Embryonic facial prominence (tissue), 1 donor: ENCODE data around the gene LMAN1L.

ENCODE experiments used
- DNase-seq: peaks from one replicate; pipeline ENCODE4 v3.0.0-alpha.2; 2016; ENCODE audit errors: extremely low spot score

The LMAN1L gene

DNA sequence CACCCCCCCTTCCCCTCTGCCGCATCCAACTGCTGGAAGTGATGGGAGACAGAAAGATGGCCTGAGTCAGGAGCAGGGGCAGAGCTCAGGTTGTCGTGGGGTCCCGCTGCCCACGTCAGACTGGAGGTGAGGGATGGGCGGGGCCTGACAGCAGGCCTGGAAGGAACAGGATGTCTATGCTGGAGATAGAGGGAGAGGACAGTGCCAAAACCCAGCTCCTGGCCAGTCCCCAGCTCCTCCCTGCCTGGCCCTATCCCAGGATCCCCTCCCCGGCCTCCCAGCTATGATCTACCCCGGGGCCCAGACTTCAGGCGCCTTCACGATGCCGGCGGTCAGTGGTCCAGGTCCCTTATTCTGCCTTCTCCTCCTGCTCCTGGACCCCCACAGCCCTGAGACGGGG is at the start of gene LMAN1L:
Gene LMAN1L, plus strand, starts transcription at position 303 of the 400 bp plus-strand sequence. Its CDS starts 20 bp downstream, at position 323.
- DNase-seq = no peak

DNA sequence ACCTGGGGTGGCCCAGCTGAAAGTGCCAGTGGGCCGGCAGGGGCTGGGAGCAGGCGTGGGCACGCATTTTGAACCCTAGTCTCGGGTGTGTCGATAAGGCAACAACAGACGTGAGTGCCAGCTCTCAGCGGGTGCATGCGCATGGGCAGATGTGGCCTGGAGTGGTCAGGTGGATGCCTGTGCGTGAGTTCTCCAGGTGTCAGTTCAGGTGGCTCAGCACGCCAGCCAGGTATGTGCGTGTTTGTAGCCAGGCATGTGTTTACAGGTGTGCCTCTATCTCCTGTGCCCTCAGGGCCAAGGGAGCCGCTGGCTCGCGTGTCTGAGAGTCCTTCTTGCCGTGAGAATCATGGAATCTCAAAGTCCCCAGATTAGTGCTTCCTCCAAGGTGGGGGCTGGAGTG is 49.2 kb upstream of the LMAN1L start:
- DNase-seq = no peak

DNA sequence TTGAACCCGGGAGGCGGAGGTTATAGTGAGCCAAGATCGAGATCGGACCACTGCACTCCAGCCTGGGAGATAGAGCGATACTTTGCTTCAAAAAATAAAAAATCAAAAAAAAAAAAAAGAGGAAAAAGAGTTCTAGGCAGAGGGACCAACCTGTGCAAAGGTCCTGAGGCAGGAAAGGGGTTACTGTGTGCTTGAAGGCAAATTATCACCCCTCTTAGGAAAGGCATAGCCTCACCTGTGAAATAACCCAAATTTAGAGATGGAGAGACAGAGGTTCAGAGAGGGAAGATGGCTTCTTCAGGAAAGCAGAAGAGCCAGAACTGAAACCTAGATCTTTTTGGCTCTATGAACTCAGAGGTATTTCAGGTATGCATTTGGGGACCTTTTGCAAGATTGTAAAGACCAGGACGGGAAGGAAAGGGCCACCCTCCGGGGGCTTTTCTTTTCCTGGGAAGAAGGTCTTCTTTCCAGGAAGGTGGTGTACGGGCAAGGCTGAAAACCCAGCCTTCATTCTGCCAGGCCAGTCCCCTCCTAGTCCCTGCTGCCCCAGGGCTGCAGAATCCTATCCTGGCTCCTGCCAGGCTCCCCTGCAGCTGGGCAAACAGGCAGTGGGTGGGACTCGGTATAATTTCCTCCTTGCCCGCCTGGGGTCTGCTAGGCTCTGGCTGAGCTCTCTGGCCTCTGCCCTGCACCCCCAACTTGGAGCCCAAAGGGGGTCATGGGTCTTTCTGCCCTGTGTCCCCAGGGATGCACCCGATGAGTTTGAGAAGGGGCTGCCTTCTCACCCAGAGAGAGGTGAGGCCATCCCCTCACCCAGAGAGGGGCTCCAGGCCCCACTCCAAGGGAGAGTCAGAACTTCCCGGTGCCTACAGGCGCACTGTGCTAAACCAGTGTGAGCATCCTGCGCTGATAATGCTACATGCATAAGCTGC is 45.2 kb upstream of the LMAN1L start:
- DNase-seq = no peak

DNA sequence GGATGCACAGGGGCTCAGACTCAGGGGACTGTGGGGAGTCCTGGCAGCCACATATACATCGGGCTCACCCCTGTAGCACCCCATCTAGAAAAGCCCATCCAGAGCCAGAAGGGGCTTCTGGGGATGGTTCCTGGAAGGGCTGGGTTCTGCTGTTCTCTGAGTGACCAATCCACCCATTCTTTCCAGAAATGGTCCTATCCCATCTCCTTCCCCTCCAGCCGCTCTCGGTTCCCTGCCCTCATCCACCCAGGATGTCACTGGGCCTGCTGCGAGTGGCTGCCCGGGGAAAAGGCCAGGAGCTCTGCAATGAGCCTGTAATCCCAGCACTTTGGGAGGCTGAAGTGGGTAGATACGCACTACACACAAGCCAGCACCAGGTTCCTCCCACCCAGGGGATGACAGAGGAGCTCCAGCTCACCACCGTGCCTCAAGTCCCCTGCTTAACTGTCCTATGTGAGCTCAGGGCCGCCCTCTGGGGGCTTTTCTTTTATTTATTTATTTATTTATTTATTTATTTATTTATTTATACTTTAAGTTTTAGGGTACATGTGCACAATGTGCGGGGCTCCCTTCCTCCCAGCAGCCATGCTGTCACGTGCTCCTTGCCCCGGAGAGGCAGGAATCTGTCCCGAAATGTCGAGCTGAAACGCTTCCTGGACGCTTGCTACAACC is 44.4 kb upstream of the LMAN1L start:
- DNase-seq = no peak

DNA sequence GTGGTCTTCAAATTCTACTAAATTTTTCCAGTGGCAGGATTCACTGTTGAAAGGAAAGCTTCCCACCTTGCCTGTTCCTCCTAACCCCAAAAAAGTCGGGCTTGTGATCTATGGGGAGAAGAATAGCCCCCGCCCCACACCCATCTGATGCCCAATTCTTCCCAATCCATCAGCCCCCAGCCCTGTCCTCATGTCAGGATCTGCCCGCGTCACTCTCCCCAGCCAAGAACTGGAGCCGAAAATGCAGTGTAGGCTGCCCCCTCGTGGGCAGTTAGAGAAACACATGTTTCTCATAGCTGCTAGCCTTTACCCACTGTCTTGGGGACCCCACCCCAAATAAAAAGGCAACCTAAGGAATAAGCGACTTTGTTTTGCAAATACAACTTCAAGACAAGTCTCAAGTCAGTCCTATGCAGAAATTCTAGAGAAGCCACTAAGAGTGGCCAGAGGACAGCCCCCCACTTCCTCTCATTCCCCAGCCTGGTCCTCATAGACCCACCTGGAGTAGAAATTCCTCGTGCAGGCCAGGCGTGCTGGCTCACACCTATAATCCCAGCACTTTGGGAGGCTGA is 43.8 kb upstream of the LMAN1L start:
- no peak for DNase-seq

DNA sequence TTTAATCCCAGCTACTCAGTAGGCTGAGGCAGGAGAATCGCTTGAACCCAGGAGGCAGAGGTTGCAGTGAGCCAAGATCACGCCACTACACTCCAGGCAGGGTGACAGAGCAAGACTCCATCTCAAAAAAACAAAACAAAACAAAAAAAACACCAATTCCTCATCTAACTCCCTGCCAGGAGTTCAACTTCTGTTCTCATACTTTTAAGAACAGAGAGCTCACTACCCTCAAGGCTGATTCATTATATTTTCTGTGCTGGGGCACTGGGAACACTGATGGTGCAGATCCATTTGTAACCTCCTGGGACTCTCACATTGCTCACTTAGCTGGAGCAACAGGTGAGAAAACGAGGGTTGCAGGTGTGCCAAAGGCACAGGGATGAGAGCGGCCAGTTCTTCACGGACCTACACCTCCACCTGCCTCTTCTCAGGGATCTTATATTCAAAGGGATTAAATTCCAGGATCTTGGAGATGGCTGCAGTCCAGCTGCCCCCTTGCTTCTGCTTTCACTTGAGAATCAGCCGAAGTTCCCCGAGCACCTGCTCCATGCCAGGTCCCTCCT is 43.1 kb upstream of the LMAN1L start:
- DNase-seq = no peak

DNA sequence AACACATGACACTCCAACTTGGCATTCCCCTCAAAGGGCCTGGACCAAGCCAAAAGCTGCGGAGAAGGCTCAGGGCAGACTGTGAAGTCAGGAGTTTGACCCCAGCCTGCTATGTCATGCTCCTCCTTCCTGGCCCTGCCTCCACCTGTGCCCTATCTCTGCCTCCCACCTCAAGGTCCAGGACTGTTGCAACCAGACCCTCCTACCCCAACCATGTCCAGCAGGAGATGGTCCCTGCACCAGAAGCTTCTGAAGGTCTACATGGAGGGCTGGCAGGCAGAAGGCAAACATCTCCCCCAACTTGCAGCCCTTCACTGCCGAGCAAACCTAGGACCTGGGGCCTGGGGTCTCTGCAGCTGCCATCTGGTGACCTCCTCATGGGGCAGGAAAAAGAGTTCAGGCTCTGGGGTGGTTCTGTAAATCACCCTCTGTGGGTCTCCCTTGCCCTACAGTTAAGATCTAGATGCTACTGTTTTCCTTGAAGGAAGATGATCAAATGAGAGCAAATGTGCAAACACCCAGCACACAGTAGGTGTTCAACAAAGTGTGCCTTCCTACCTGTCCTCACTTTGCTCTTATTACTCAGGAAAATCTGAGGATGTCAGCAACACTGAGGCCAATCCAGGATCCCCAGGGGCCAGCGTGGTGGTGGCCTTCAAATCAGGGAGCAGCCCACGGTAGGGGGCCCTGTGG is 42.3 kb upstream of the LMAN1L start:
- DNase-seq = no peak

DNA sequence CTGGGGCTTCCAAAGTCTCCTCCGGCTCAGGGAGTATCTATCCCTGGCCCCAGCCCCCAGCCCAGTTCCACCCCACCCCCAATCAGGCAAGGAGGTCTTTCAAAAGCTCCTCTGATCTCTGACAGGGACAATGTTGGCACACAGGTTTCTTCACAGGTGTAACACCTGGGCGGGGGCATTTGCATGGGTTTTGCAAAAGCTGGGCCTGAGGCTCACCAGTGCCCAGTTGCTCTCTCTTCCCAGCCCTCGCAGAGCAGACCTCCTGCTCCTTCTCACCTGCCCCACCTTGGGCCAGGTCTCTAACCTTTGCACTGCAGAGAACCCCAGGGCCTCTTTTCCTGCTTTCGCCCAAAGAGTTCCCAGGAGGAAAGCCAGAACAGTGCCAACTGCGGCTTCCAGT is 39.3 kb upstream of the LMAN1L start:
- DNase-seq = no peak

DNA sequence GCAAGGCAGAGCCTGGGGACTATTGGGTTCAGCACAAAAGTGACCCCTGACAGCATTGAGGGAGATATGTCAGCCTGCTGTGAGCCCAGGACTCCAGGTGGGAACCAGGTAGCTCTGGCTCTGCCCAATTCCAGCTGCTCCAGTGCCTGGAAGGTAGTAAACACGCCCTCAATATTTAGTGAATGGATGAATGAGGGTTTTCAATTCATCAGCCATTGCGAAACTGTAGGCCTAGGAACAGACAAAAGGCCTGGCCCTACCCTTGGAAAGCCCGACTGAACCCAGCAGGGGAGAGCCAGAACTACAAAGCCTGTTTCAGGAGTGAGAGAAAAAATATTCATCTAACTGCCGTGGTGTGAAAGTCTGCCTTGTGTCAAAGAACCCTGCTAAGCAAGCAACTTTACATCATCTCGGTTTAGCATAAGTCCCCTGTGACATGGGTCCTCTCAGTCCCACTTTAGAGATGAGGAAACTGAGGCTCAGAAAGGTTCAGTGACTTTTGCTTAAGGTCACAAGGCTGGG is 38.8 kb upstream of the LMAN1L start:
- DNase-seq = no peak

DNA sequence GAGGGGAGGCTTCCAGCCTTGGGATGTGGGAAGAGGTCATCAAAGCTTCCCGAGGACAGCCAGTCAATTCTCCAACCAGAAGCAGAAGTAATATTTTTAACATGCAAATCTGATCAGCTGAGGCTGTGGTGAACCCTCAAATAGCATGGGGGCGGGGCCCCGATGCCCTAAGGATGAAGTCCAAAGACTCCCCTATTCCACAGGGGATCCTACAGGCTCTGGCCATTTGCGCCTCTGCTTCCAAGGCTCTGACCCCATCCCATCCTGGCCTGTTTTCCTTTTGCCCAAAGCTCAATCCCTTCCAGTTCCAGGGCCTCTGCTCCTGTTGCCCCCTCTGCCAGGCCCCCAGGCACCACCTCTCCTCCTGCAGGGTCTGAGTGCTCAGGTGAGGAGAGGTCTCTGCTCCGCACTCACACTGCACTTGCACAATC is 37.5 kb upstream of the LMAN1L start:
- DNase-seq = no peak

DNA sequence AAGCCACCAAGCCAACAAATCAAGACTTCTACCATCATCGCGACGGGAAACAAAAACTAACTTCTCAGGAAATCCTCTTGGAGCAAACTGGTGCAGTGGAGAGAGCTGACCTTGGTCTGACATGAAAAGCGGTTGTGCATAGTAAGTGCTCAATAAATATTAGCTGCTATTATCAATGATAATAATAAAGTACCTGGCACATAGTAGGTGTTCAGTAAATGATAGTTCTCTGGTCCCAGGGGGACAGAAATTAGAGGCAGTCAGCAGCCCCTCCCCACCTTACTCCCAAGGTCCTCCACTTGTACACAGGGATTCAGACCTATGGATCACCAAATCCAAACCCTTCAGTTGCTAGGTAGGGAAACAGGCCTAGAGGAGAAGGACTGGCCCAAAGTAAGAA is 36.7 kb upstream of the LMAN1L start:
- no peak for DNase-seq

DNA sequence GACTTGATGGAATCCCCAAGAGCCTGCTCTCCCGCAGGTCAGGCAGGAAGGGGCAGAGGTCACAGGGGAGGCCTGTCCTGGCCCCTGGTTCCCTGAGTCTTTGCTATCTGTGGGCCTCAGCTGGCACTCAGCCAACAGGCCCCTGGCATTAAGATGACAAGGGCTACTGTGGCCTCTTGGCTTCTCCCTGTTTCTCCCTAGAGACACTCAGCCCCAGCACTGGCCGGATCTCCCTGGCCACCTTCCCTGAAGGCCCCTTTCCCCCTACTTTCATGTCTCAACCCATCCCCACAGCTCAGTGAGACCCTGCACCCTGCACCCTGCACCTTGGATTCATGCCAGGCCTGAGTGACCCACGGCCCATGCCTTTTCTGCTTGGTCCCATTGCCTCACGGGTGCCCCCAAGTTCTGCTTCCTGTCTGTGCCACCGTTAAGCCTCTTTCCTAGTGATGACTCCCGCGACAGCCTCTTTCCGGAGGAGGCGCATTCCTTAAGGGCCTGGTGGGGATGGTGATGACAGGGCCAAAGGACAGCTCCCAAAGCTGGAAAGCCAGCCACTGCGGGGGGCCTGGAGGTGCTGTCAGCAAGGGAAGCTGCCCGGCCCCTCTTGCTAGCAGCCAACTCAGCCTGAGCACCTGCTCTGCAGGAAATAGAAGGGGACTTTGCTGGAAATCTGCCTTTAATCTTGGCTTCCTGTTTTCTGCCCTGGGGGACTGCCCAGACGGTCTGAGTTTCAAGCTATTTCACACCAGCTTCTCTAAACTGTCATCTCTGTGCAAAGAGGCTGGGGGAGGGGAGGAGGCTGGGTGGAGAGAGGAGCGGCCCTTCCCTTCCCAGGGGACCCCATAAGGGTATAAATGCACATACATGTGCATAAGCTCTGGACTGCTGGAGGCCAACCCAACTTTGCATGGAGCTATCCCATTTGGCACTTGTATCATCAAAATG is 35.5 kb upstream of the LMAN1L start:
- DNase-seq = no peak

DNA sequence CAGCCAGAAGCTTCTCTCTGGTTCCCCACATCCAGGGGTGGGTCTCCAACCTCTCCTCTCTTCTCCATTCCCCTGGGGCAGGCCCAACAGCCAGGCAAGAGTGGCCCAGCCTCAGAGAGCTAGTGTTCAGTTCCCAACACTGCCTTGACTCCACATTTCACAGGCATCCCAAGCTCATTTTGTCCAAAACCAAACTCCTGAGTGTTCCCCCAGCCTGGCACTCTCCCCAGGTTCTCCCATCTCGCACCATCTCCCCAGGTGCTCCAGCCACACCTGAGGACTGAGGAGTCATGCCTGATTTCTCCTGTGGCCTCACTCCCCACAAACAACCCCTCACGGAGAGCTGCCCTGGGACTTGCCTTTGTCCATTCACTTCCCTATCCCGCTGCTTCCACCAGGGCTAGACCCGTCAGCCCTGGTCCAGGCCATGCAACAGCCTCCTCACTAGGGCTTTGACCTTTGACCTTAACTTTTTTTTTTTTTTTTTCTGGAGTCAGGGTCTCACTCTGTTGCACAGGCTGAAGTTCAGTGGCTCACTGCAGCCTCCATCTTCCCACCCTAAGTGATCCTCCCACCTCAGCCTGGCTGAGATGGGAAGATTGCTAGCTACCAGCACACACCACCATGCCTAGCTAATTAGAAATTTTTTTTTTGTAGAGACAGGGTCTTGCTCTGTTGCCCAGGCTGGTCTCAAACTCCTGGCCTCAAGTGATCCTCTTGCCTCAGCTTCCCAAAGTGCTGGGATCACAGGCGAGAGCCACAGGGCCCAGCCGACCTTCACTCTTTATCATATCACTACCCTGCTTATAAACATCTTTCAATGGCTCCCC is 34.7 kb upstream of the LMAN1L start:
- DNase-seq = no peak

DNA sequence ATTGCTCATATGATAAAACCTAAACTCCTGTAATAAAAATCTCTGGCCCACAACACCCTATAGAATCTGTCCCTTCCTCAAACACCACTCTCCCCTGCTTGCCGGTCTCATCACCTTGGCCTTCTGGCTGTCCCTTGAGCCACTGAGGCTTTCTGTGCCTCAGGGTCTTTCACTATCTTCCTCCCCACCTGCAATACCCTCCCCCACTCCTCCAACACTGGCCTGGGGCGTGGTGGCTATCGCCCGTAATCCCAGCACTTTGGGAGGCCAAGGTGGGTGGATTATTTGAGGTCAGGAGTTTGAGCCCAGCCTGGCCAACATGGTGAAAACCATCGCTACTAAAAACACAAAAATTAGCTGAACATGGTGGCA is 34.0 kb upstream of the LMAN1L start:
- DNase-seq = no peak

DNA sequence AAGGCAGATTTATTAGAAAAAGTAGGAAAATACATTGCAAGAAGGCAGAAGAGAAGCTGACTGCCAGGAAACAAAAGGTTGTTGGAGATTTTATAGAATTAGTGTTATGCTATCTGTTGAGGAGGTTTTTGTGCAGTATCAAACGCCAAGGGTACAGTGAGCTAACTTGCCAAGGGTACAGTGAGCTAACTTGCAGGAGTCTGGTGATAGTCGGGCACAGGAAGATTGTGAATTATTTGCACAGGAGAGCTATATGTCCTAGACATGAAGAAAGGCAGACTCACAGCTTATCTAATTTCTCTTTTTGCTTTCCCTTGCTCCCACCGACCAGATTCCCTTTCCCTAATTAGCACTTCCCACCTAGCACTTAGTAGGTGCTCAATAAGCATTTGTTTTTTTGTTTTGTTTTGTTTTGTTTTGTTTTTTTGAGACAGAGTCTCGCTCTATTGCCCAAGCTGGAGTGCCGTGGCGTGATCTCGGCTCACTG is 33.4 kb upstream of the LMAN1L start:
- no peak for DNase-seq

DNA sequence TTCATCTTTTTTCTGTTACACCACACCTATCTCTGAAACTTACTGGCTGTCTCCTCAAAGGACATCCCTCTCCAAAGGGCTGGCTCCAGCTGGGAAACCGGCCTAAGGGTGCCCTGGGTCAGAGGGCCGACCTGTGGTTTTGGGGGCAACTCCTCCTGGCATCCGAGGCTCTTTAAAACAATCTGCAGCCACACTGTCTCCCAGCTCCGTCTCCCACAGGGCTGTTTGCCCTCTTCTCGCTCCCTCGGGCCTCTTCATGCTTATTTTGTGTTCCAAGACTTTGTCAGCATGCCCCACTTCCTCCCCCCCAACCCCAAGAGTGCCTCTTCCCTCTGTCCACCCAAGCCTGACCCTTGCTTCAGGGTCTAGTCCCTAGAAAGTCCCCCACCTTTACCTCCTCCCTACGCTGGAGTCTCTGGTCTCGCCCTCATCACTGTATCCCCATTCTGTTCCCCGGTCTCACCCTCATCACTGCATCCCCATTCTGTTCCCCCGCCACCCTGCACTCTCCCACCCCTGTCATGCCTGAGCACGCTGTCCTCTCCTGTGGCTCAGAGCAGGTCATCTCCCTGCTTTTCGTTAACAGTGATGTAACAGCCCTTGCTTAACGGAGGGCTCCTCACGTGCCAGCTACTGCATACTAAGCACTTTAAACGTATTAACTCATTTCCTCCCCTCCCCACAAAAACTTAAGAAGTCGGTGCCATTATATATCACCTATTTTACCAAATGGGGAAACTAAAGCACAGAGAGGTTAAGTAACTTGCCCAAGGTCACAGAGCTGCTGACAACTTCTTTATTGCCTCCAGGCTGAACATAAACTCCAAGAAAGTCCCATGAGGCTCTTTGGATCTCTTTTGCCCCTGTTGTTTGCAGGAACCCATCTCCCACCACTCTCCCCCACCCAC is 31.9 kb upstream of the LMAN1L start:
- no peak for DNase-seq

DNA sequence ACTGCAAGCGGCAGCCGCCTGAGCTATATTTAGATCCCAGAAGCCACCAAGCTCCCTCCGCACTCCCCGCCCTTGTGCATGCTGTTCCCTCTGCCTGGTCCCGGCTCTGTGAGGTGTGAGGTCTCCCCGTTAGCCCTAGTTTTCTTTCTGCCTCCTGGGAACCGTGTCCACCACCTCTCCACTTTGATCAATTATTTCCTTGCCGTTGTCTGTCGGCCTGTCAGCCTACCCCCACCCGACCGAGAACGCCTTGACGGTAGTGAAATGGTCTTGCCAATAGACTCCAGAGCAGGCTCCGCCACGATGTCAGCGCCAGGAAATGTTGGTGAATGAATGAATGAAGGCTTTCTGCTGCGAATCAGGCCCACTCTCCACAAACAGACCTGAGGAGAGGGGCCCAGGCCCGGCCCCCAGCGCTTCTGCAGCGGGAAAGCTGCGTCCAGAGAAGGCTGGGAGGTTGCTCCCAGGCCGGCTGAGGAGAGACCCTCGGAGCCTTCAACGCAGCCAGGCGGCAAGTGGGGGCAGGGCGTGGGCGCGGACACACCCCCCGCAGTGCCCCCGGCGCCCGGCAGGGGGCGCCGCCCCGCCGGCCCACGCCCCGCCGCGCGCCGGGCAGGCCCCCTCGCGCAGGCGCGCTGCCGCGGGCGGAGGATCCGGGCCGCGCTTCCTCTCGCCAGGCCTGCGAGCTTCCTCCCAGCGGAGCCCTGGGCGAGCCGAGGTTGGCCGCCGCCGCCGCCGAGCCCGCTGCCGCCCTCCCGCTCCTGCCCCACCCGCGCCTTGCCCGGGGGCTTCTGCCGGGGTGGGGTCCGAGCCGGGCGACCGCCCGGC is 31.0 kb upstream of the LMAN1L start, which contains the start of gene CSK:
Gene CSK, plus strand, starts transcription at position 650 of the 828 bp plus-strand sequence. CDS start 16,218 bp downstream, outside the sequence.
- DNase-seq = no peak
